ENCODE measurements around the gene RALGAPA2.

RALGAPA2 gene

GRCh38 chr20:20680991-20681508, 31.4 kb downstream of the RALGAPA2 start:
- Histone ChIP-seq H3K27me3 (ENCODE audit: insufficient read depth, low read length, poor library complexity, severe bottlenecking) (no peaks in the 10 kb centered on the region), H3K9ac (ENCODE audit: low read depth, low read length, poor library complexity, severe bottlenecking) (no peak overlapping the region), H3K4me3 (ENCODE audit: low read length, poor library complexity, severe bottlenecking) (no peak overlapping the region), H3K9me3 (ENCODE audit: insufficient read depth, low read depth, low read length) (no peaks in the 10 kb centered on the region), H4K20me1 (ENCODE audit: insufficient read depth, low read length, poor library complexity, severe bottlenecking) (no peaks in the 10 kb centered on the region), H3F3A (ENCODE audit: low read depth) (no peaks in the 10 kb centered on the region), H2AFZ (ENCODE audit: low read length) (no peak overlapping the region), H3K36me3 (ENCODE audit: insufficient read depth, low read length) (no peaks in the 10 kb centered on the region), H3K4me1 (ENCODE audit: insufficient read depth, low read length, poor library complexity, severe bottlenecking) (peaks cover 28% of the 10 kb centered on the region), H3K4me2 (ENCODE audit: low read depth, low read length, poor library complexity, severe bottlenecking) (no peak overlapping the region), H3K9me2 (replicated peaks; ENCODE audit: low read depth, low read length) (no peaks in the 10 kb centered on the region), H3K79me2 (ENCODE audit: insufficient read depth, low read length) (peaks cover 8% of the 10 kb centered on the region)
- TF ChIP-seq EZH2phosphoT487 (IDR thresholded peaks at IDR 0.05; ENCODE audit: borderline replicate concordance) (no peak), CTCF (conservative IDR thresholded peaks at IDR 0.05; ENCODE audit: low read length) (no peak)

- no peak for TF ChIP-seq EZH2phosphoT487 (IDR thresholded peaks at IDR 0.05; ENCODE audit: borderline replicate concordance)
- TF ChIP-seq CTCF (conservative IDR thresholded peaks at IDR 0.05; ENCODE audit: low read length), result no peak
- no peaks in the 10 kb centered on the region for H3K36me3 ChIP-seq (ENCODE audit: insufficient read depth, low read length)
- no peak overlapping the region for H3K4me2 ChIP-seq (ENCODE audit: low read depth, low read length, poor library complexity, severe bottlenecking)
- no peaks in the 10 kb centered on the region for H3F3A ChIP-seq (ENCODE audit: low read depth)
- H3K9me2 ChIP-seq (replicated peaks; ENCODE audit: low read depth, low read length), result no peaks in the 10 kb centered on the region
- H3K9ac ChIP-seq (ENCODE audit: low read depth, low read length, poor library complexity, severe bottlenecking), result no peak overlapping the region
- H4K20me1 ChIP-seq (ENCODE audit: insufficient read depth, low read length, poor library complexity, severe bottlenecking), result no peaks in the 10 kb centered on the region
- H3K9me3 ChIP-seq (ENCODE audit: insufficient read depth, low read depth, low read length), result no peaks in the 10 kb centered on the region
- no peak overlapping the region for H2AFZ ChIP-seq (ENCODE audit: low read length)
- no peaks in the 10 kb centered on the region for H3K27me3 ChIP-seq (ENCODE audit: insufficient read depth, low read length, poor library complexity, severe bottlenecking)
- peaks cover 4% of the 10 kb centered on the region for H3K79me2 ChIP-seq (ENCODE audit: insufficient read depth, low read length)
- H3K4me1 ChIP-seq (ENCODE audit: insufficient read depth, low read length, poor library complexity, severe bottlenecking), result peaks cover 19% of the 10 kb centered on the region
- H3K4me3 ChIP-seq (ENCODE audit: low read length, poor library complexity, severe bottlenecking), result no peak overlapping the region
These were observed 33.1 kb downstream of the RALGAPA2 start for GRCh38 chr20:20679316-20679715.

- Histone ChIP-seq H3F3A (ENCODE audit: low read depth) (no peaks in the 10 kb centered on the region), H3K79me2 (ENCODE audit: insufficient read depth, low read length) (no peaks in the 10 kb centered on the region), H4K20me1 (ENCODE audit: insufficient read depth, low read length, poor library complexity, severe bottlenecking) (no peaks in the 10 kb centered on the region), H3K36me3 (ENCODE audit: insufficient read depth, low read length) (no peaks in the 10 kb centered on the region), H3K9me3 (ENCODE audit: insufficient read depth, low read depth, low read length) (no peaks in the 10 kb centered on the region), H3K27me3 (ENCODE audit: insufficient read depth, low read length, poor library complexity, severe bottlenecking) (no peaks in the 10 kb centered on the region), H3K4me1 (ENCODE audit: insufficient read depth, low read length, poor library complexity, severe bottlenecking) (peaks cover 11% of the 10 kb centered on the region), H3K4me3 (ENCODE audit: low read length, poor library complexity, severe bottlenecking) (no peak overlapping the region), H3K4me2 (ENCODE audit: low read depth, low read length, poor library complexity, severe bottlenecking) (no peak overlapping the region), H3K9me2 (replicated peaks; ENCODE audit: low read depth, low read length) (no peaks in the 10 kb centered on the region), H2AFZ (ENCODE audit: low read length) (no peak overlapping the region), H3K9ac (ENCODE audit: low read depth, low read length, poor library complexity, severe bottlenecking) (no peak overlapping the region)
- TF ChIP-seq EZH2phosphoT487 (IDR thresholded peaks at IDR 0.05; ENCODE audit: borderline replicate concordance), result no peak
- TF ChIP-seq CTCF (conservative IDR thresholded peaks at IDR 0.05; ENCODE audit: low read length), result no peak
These were observed 35.3 kb downstream of the RALGAPA2 start for GRCh38 chr20:20677186-20677585.
